Measurements from ENCODE around the gene FES.
"Not testable (repeated sequence)": the region's sequence is repeated elsewhere in the genome, so short reads cannot be mapped to it uniquely, and the experiment has no call there.

Gene FES

GRCh38 chr15:90862487-90862886 is 21.8 kb upstream of the FES start:
- FAIRE-seq = no peak

GRCh38 chr15:90862964-90863778 is 21.1 kb upstream of the FES start:
- FAIRE-seq = no peak

GRCh38 chr15:90863987-90864386 is 20.3 kb upstream of the FES start:
- no peak for FAIRE-seq

GRCh38 chr15:90864507-90864906 is 19.8 kb upstream of the FES start:
- FAIRE-seq = no peak

- no peak for FAIRE-seq
Observed at GRCh38 chr15:90865702-90866101, 18.6 kb upstream of the FES start.

- no peak for FAIRE-seq
Observed at GRCh38 chr15:90866161-90866715, 18.1 kb upstream of the FES start.

GRCh38 chr15:90866800-90867199 is 17.5 kb upstream of the FES start:
- no peak for FAIRE-seq

GRCh38 chr15:90868261-90868689 is 16.0 kb upstream of the FES start, which contains the start of gene FURIN:
TSS of gene FURIN (plus strand) at chr15:90868588. CDS start at chr15:90875741, 7,153 bp downstream.
- FAIRE-seq = no peak

GRCh38 chr15:90869140-90869541 is 15.2 kb upstream of the FES start:
- FAIRE-seq = no peak

- no peak for FAIRE-seq
Observed at GRCh38 chr15:90869601-90870353, 14.5 kb upstream of the FES start.

- no peak for FAIRE-seq
Observed at GRCh38 chr15:90870354-90871138, 13.8 kb upstream of the FES start.

- no peak for FAIRE-seq
Observed at GRCh38 chr15:90871139-90871715, 13.1 kb upstream of the FES start.

- FAIRE-seq = no peak
Observed at GRCh38 chr15:90871716-90872485, 12.4 kb upstream of the FES start.

- no peak for FAIRE-seq
Observed at GRCh38 chr15:90872486-90873184, 11.7 kb upstream of the FES start.

GRCh38 chr15:90873488-90873997 is 10.8 kb upstream of the FES start:
- FAIRE-seq = no peak

GRCh38 chr15:90873998-90874605 is 10.2 kb upstream of the FES start:
- FAIRE-seq = no peak

GRCh38 chr15:90874986-90875385 is 9.3 kb upstream of the FES start:
- not testable (repeated sequence) for FAIRE-seq

GRCh38 chr15:90875549-90875981 is 8.7 kb upstream of the FES start:
- no peak for FAIRE-seq

GRCh38 chr15:90876046-90876445 is 8.3 kb upstream of the FES start:
- FAIRE-seq = no peak

- FAIRE-seq = no peak
Observed at GRCh38 chr15:90876512-90877170, 7.7 kb upstream of the FES start.

All from colon (tissue), 2 donors.